ENCODE results near the gene GPC1. TPM values are rescaled to one million over a fixed set of nuclear protein-coding genes. Genes with fewer than 3 reads are reported as not detected.

Gene GPC1
- total RNA-seq, 1 donor from 2014 or later: 89.9 TPM

DNA sequence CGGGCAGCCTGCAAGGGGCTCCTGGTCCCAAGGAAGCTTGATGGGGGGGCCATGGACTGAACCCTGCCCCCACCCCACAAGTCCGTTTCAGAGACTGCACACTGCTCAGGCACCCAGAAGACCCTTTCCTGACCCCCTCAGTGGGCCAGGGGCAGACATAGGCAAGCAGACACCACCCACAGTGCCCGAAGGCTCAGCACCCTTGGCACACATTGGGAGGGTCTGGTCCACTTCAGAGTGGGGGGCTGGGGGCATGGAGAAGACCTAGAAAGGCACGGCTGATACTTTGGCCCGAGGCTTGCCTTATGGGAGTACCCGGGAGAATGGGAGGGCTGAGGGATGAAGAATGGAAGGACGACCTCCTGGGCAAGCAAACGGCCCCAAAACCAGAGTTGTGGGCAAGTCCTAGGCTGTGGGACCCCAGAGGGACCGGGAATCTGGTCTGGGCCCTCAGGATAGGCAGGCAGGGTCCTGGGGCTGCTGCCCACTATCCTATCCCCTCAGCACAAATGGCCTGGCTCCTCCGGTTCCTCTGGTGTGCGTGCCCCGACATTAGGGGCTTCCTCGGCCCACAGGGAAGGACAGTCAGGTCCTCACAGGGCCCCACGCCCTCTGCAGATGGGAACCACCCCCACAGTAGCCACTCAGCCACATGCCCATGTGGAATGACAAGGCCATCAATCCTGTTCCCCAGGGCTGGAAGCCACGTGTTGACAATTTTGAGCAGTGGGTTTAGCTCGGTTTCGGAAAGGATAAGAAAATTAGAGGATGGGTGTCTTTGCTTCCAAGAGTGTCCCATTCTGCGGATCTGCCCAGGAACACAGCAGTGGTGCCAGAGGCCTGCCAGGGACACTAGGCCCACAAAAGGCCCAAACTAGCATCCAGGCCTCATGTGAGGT lies 15.0 kb upstream of the GPC1 start:
- H3K9me3 Mint-ChIP-seq: peaks cover 2% of the 10 kb centered on the region
- no peak overlapping the region for H3K4me3 Mint-ChIP-seq
- no peak overlapping the region for H3K27ac Mint-ChIP-seq (ENCODE audit: unreplicated experiment)
- no peak for DNase-seq (ENCODE audit: low read depth, low spot score)
- no peaks in the 10 kb centered on the region for H3K27me3 Mint-ChIP-seq (ENCODE audit: low read depth)
- H3K36me3 Mint-ChIP-seq (ENCODE audit: low read depth): peaks cover 3% of the 10 kb centered on the region
- TF ChIP-seq, protein P1, sequence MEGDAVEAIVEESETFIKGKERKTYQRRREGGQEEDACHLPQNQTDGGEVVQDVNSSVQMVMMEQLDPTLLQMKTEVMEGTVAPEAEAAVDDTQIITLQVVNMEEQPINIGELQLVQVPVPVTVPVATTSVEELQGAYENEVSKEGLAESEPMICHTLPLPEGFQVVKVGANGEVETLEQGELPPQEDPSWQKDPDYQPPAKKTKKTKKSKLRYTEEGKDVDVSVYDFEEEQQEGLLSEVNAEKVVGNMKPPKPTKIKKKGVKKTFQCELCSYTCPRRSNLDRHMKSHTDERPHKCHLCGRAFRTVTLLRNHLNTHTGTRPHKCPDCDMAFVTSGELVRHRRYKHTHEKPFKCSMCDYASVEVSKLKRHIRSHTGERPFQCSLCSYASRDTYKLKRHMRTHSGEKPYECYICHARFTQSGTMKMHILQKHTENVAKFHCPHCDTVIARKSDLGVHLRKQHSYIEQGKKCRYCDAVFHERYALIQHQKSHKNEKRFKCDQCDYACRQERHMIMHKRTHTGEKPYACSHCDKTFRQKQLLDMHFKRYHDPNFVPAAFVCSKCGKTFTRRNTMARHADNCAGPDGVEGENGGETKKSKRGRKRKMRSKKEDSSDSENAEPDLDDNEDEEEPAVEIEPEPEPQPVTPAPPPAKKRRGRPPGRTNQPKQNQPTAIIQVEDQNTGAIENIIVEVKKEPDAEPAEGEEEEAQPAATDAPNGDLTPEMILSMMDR (conservative IDR thresholded peaks at IDR 0.05): no peak
- H3K4me1 Mint-ChIP-seq: peaks cover 19% of the 10 kb centered on the region

DNA sequence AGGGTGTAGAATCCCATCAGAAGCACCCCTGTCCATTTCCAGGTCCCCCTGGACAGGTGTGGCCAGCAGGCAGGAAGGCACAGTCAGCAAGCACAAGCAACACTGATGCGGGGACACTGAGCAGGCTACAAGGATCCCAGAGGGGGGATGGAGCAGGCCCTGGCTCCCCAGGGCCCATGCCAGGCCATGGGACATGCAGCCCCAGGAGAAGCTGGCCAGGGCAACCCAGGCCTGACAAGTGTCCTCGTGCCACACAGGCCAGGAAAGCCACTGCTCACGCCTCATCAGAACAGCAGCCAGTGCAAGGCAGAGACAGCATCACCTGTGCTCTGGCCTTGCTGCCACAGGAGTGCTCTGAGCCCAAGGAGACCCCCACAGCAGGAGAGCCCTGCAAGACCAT lies 14.1 kb upstream of the GPC1 start:
- no peaks in the 10 kb centered on the region for H3K27me3 Mint-ChIP-seq (ENCODE audit: low read depth)
- peaks cover 2% of the 10 kb centered on the region for H3K9me3 Mint-ChIP-seq
- peaks cover 19% of the 10 kb centered on the region for H3K4me1 Mint-ChIP-seq
- no peak for DNase-seq (ENCODE audit: low read depth, low spot score)
- TF ChIP-seq, protein P1 (conservative IDR thresholded peaks at IDR 0.05): no peak
- peaks cover 3% of the 10 kb centered on the region for H3K36me3 Mint-ChIP-seq (ENCODE audit: low read depth)
- no peak overlapping the region for H3K4me3 Mint-ChIP-seq
- no peak overlapping the region for H3K27ac Mint-ChIP-seq (ENCODE audit: unreplicated experiment)

DNA sequence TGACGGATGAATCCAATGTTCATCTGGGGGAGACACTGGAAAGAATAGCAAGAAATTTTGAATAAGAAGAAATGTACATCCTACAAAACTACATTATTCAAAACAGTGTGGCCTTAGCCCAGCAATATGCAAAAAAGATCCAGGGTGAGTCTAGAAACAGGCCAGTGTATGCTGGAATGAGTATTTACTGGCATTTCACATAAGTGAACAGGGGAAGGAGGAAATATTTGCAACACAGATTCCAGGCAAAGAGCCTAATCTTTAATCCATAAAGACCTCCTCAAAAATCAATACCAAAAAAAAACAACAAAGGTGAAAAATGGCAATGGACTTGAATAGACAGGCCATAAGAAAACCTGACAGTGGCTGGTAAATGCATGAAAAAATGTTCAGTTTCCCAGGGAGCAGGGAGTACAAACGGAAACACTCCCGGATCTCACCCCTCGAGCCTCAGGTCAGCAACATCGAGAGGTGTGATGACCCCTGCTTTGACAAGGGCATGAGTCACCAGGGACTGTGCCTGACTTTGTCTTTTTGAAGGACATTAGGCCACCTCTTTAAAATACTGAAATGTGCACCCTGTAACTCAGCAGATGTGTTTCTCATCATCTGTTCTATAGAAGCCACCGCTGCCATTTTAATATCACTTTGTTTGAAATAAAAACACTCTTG lies 12.7 kb upstream of the GPC1 start:
- Mint-ChIP-seq H3K9me3 (peaks cover 2% of the 10 kb centered on the region), H3K4me3 (no peak overlapping the region), H3K4me1 (peaks cover 19% of the 10 kb centered on the region), H3K27me3 (ENCODE audit: low read depth) (no peaks in the 10 kb centered on the region), H3K36me3 (ENCODE audit: low read depth) (peaks cover 3% of the 10 kb centered on the region), H3K27ac (ENCODE audit: unreplicated experiment) (no peak overlapping the region)
- TF ChIP-seq, protein P1 (conservative IDR thresholded peaks at IDR 0.05): no peak
- DNase-seq (ENCODE audit: low read depth, low spot score): no peak

DNA sequence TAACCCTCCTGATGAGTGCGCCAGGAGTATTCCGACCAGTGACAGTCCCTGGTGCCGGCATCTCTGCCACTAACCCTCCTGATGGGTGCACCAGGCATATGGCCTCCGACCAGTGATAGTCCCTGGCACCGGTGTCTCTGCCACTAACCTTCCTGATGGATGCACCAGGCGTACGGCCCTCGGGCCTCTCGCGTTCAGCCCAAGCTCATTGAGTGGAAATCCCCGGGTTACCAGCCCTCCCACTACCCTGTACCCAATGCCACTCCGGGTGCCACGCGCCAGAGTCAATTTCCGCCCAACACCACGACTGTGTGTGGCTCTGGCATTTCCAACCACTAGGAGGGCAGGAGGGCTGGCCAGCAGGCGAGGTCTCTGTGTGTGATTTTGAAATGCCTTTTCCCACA lies 11.7 kb upstream of the GPC1 start:
- H3K9me3 Mint-ChIP-seq: peaks cover 2% of the 10 kb centered on the region
- H3K4me1 Mint-ChIP-seq: peaks cover 19% of the 10 kb centered on the region
- no peak for DNase-seq (ENCODE audit: low read depth, low spot score)
- no peak overlapping the region for H3K27ac Mint-ChIP-seq (ENCODE audit: unreplicated experiment)
- H3K36me3 Mint-ChIP-seq (ENCODE audit: low read depth): peaks cover 3% of the 10 kb centered on the region
- TF ChIP-seq, protein P1 (conservative IDR thresholded peaks at IDR 0.05): no peak
- no peak overlapping the region for H3K4me3 Mint-ChIP-seq
- no peaks in the 10 kb centered on the region for H3K27me3 Mint-ChIP-seq (ENCODE audit: low read depth)

DNA sequence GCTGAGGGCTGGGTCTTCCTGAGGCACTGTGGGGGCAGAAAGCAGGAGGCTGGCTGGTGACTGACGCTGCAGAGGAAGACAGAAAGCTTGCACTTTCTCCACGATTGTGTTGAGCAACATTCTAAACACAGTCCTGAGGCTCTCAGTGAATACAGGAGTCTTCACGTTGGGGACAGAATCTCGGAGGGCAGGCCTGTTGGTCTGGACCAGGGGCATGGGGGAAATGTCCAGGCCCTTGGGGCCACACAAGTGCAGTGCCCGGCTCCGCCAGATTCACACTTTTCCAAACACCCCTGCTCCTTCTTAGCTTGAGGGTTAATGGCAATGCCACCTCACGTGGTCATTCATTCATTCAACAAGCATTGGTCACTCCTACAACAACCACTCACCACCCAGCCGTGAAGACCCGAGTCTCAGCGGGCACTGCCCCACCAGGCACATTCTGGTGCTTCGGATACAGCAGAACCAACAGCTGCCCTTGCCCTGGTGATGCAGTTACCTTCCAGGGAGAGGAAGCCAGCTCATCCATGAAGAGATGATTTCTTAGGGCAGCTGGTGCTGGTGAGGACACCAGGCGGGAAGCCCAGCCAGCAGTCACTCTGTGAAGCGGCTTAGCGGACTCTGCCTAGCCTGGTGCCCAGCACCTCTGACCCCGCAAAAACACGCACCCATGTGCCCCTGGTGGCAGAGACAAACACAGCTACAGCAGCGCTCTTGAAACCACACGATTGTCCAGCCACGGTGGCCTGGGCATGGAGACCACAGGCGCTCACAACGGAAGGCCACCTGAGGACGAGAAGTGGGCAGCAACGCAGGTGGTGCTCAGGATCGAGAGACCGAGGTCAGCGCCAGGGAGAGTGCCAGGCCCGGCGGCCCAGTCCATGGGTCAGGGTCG lies 10.9 kb upstream of the GPC1 start:
- Mint-ChIP-seq H3K4me3 (no peak overlapping the region), H3K4me1 (peaks cover 19% of the 10 kb centered on the region), H3K36me3 (ENCODE audit: low read depth) (peaks cover 3% of the 10 kb centered on the region), H3K27ac (ENCODE audit: unreplicated experiment) (no peak overlapping the region), H3K27me3 (ENCODE audit: low read depth) (no peaks in the 10 kb centered on the region), H3K9me3 (peaks cover 2% of the 10 kb centered on the region)
- DNase-seq (ENCODE audit: low read depth, low spot score): no peak
- TF ChIP-seq, protein P1 (conservative IDR thresholded peaks at IDR 0.05): no peak

Measured in neural crest cell (in vitro differentiated cells).